ENCODE results near the gene MBTPS1. TPM values are rescaled to one million over a fixed set of nuclear protein-coding genes. Genes with fewer than 3 reads are reported as not detected.

Gene MBTPS1
- total and polyA plus RNA-seq, 2 donors (not counting 1 experiment from before 2014, with no cell fraction given) = 80.3 to 109 TPM

DNA sequence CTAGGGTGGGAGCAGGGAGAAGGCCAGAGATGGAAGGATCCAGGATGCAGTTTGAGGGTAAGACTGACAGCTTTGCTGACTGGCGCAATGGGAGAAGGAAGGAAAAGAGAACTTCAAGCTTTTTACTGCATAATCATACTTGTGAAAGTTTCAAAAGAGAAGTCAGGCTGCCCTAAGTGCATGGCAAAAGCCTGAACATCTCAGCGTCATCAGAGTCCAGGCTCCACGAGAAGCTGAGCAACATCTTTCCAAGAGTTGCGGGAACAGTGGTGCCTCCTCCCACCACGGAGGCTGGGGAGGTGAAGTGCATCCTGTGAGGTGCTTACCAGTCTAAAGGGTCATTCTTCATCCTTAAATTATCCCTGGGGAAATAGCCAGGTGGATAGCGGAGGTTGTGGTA lies 47.2 kb downstream of the MBTPS1 start:
- Histone ChIP-seq H3K4me3 (replicated peaks in 1 of 4; ENCODE audit: control extremely low read depth in 1 of 4, insufficient read depth in 1 of 4, low read depth in 3 of 4, low read length in 4 of 4) (no peak overlapping the region), H2AFZ (ENCODE audit: low read length) (no peak overlapping the region), H3K27ac (ENCODE audit: insufficient read depth, low read length) (no peak overlapping the region), H3K9ac (ENCODE audit: insufficient read depth, low read length) (no peak overlapping the region), H3K79me2 (ENCODE audit: control insufficient read depth, insufficient read depth, low read length) (no peaks in the 10 kb centered on the region), H3K4me1 (ENCODE audit: control insufficient read depth, extremely low read depth, insufficient read depth, low read length) (no peaks in the 10 kb centered on the region), H3K9me3 (ENCODE audit: control insufficient read depth, insufficient read depth, low read depth, low read length) (no peaks in the 10 kb centered on the region), H3K4me2 (ENCODE audit: extremely low read depth, insufficient read depth, low read length) (no peak overlapping the region), H3K27me3 (ENCODE audit: control insufficient read depth, insufficient read depth, low read length) (no peaks in the 10 kb centered on the region), H3K36me3 (ENCODE audit: control insufficient read depth, insufficient read depth, low read length) (peaks cover 7% of the 10 kb centered on the region), H4K20me1 (ENCODE audit: control insufficient read depth, extremely low read depth, insufficient read depth, low read length) (no peaks in the 10 kb centered on the region)
- TF ChIP-seq, protein P1, sequence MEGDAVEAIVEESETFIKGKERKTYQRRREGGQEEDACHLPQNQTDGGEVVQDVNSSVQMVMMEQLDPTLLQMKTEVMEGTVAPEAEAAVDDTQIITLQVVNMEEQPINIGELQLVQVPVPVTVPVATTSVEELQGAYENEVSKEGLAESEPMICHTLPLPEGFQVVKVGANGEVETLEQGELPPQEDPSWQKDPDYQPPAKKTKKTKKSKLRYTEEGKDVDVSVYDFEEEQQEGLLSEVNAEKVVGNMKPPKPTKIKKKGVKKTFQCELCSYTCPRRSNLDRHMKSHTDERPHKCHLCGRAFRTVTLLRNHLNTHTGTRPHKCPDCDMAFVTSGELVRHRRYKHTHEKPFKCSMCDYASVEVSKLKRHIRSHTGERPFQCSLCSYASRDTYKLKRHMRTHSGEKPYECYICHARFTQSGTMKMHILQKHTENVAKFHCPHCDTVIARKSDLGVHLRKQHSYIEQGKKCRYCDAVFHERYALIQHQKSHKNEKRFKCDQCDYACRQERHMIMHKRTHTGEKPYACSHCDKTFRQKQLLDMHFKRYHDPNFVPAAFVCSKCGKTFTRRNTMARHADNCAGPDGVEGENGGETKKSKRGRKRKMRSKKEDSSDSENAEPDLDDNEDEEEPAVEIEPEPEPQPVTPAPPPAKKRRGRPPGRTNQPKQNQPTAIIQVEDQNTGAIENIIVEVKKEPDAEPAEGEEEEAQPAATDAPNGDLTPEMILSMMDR (conservative IDR thresholded peaks at IDR 0.05 in 1 of 2, IDR thresholded peaks at IDR 0.05 in 1 of 2; ENCODE audit: low read depth in 1 of 2, low read length in 2 of 2) = no peak
- no peak for TF ChIP-seq EZH2 (IDR thresholded peaks at IDR 0.05; ENCODE audit: low read length, missing control alignments)
- no peak for DNase-seq (ENCODE audit: low read depth in 2 of 2)

DNA sequence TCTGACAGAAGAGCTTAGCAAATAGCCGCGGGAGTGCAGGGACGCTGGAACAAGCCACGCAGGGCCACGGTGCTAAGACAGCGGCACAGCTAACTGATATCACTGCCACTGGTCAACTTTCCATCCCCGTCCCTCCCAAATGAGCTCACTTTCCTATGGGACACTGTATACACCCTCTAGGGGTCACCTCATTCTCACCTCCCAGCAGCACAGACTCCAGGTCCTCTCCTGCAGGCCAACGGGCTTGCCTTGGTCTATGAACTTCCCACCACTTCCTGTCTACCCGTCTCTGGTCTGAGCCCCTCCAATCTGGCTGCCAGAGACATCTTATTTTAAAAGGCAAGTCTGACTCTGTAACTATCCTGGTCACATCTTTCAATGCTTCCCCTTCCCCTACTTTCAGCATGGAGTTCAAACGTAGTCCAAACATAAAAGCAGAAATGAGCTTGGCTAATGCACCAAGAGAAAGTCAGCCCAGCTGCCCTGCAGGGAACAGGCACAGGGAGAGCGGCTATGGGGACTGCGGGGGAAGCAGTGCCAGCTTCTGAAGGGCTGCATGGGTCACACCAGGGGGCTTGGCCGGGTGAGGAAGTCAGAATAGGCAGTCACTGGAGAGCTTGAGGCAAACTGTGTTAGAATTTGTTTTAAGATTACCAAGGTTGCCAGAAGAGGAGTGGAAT lies 47.8 kb downstream of the MBTPS1 start:
- H3K4me2 ChIP-seq (ENCODE audit: extremely low read depth, insufficient read depth, low read length) = no peak overlapping the region

DNA sequence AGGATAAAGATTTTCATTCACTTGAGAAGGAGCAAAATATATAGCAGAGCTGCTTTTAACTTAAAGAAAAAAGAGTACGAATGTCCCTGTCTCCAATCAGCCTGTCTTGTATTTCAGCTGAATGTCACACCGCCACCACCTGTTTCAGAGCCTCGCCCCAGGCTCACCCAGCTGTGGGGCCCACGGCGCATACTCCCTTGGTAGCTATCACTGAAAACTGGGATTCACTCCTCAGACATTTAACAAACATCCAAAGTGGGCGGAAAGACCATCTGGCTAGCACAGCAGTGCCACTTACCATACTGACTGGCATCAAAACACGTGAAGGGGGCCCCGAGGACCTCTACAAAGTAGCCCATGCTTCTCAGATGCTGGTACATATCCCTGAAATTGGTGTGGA lies 48.7 kb downstream of the MBTPS1 start:
- no peak for DNase-seq (ENCODE audit: low read depth in 2 of 2)
- peaks cover 6% of the 10 kb centered on the region for H3K36me3 ChIP-seq (ENCODE audit: control insufficient read depth, insufficient read depth, low read length)

More for the DNA sequence above, 47.8 kb downstream of the MBTPS1 start:
- Histone ChIP-seq H3K27ac (ENCODE audit: insufficient read depth, low read length) (no peak overlapping the region), H3K79me2 (ENCODE audit: control insufficient read depth, insufficient read depth, low read length) (no peaks in the 10 kb centered on the region), H3K9me3 (ENCODE audit: control insufficient read depth, insufficient read depth, low read depth, low read length) (no peaks in the 10 kb centered on the region), H3K36me3 (ENCODE audit: control insufficient read depth, insufficient read depth, low read length) (peaks cover 5% of the 10 kb centered on the region), H3K9ac (ENCODE audit: insufficient read depth, low read length) (no peak overlapping the region), H3K4me3 (replicated peaks in 1 of 4; ENCODE audit: control extremely low read depth in 1 of 4, insufficient read depth in 1 of 4, low read depth in 3 of 4, low read length in 4 of 4) (no peak overlapping the region), H3K4me1 (ENCODE audit: control insufficient read depth, extremely low read depth, insufficient read depth, low read length) (no peaks in the 10 kb centered on the region), H3K27me3 (ENCODE audit: control insufficient read depth, insufficient read depth, low read length) (no peaks in the 10 kb centered on the region), H2AFZ (ENCODE audit: low read length) (no peak overlapping the region), H4K20me1 (ENCODE audit: control insufficient read depth, extremely low read depth, insufficient read depth, low read length) (no peaks in the 10 kb centered on the region)
- TF ChIP-seq EZH2 (IDR thresholded peaks at IDR 0.05; ENCODE audit: low read length, missing control alignments) = no peak
- TF ChIP-seq, protein P1 (conservative IDR thresholded peaks at IDR 0.05 in 1 of 2, IDR thresholded peaks at IDR 0.05 in 1 of 2; ENCODE audit: low read depth in 1 of 2, low read length in 2 of 2) = no peak
- no peak for DNase-seq (ENCODE audit: low read depth in 2 of 2)

More for the DNA sequence above, 48.7 kb downstream of the MBTPS1 start:
- TF ChIP-seq, protein P1 (conservative IDR thresholded peaks at IDR 0.05 in 1 of 2, IDR thresholded peaks at IDR 0.05 in 1 of 2; ENCODE audit: low read depth in 1 of 2, low read length in 2 of 2) = no peak
- TF ChIP-seq EZH2 (IDR thresholded peaks at IDR 0.05; ENCODE audit: low read length, missing control alignments) = no peak
- no peak overlapping the region for H3K4me3 ChIP-seq (replicated peaks in 1 of 4; ENCODE audit: control extremely low read depth in 1 of 4, insufficient read depth in 1 of 4, low read depth in 3 of 4, low read length in 4 of 4)
- H3K4me2 ChIP-seq (ENCODE audit: extremely low read depth, insufficient read depth, low read length) = no peak overlapping the region
- H2AFZ ChIP-seq (ENCODE audit: low read length) = no peak overlapping the region
- H3K9ac ChIP-seq (ENCODE audit: insufficient read depth, low read length) = no peak overlapping the region
- H3K27me3 ChIP-seq (ENCODE audit: control insufficient read depth, insufficient read depth, low read length) = no peaks in the 10 kb centered on the region
- peaks cover 2% of the 10 kb centered on the region for H3K4me1 ChIP-seq (ENCODE audit: control insufficient read depth, extremely low read depth, insufficient read depth, low read length)
- H3K9me3 ChIP-seq (ENCODE audit: control insufficient read depth, insufficient read depth, low read depth, low read length) = no peaks in the 10 kb centered on the region
- no peak overlapping the region for H3K27ac ChIP-seq (ENCODE audit: insufficient read depth, low read length)
- H3K79me2 ChIP-seq (ENCODE audit: control insufficient read depth, insufficient read depth, low read length) = no peaks in the 10 kb centered on the region
- no peaks in the 10 kb centered on the region for H4K20me1 ChIP-seq (ENCODE audit: control insufficient read depth, extremely low read depth, insufficient read depth, low read length)

Measured in fibroblast of lung (primary cell).